Right hindlimb (tissue), 1 donor: ENCODE measurements around the gene MRPL40.
A peak's percentile ranks its signal among the peaks of the same experiment; 100 is the strongest.
"Not testable (repeated sequence)": the region's sequence is repeated elsewhere in the genome, so short reads cannot be mapped to it uniquely, and the experiment has no call there.

ENCODE experiments used
- DNase-seq: peaks from one replicate; pipeline ENCODE4 v3.0.0-alpha.2; 2018

Gene MRPL40

DNA sequence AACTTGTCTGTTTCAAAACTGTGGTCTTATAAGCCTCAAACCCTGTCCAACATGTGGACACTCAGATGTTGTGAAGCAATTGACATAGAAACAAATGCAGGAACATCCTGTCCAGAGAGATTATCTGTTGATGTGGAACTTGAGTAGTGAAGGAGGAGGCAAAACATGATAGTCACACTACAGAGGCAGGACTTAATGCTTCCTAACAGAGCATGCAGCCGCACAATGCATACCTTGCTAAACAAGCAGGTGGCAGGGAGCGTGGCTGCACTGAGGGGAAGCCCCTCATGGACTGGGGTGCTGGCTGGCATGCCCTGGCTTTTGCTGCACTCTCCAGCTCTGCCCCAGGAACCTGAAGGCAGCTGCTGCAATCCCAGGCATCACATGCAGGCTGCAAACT, 9.8 kb downstream of the MRPL40 start:
- DNase-seq, result no peak

DNA sequence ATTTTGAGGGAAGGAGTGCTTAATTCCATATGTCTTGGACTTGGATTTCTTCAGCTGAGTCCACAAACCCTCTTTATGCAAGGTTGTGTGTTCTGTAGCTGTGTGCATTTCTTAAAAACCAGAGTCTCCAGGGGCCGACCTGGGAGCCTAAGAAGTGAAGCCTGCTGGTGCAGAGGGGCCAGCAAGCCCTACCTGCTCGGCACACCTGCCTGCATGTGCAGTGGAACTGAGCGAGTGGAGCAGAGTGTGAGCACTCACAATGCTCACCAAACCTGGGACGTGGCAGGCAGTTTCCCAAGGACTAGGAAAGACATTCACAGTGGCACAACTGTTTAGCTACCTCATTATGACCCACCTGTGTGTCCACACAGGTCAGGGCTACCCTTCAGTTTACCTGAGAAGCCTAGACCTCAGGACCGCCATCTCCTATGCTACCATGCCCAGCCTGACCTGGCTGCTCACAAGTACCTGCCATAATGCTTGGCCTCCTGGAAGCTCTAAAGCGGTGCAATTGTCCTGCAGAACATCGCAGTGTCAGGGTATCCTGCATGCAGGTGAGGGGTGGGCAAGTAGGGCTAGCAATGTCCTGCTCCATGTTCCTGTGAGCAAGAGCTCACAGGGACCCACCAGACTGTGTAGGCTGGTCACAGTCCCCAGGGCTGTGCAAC, 11.3 kb downstream of the MRPL40 start:
- no peak for DNase-seq

DNA sequence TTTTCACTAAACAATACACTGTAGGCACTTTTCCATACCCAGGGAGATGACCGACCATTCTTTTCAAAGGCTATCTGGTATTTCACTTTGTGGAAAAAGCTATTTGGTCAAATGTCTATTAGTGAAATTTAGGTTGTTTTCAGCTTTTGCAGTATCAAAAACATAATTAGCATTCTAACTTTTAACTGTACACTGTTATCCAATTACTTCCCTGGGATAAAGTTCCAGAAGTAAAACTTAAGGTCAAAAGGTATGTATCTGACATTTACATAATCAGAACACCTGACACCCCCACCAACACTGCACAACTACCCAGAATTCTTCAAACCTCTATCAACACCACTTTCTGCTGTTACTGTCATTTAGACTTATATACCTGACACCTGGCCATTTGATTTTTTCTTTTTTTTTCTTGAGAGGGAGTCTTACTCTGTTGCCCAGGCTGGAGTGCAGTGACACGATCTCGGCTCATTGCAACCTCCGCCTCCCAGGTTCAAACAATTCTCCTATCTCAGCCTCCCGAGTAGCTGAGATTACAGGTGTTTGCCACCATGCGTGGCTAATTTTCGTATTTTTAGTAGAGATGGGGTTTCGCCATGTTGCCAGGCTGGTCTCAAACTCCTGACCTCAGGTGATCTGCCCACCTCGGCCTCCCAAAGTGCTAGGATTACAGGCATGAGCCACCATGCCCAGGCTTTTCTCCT, 13.1 kb downstream of the MRPL40 start:
- DNase-seq, result not testable (repeated sequence)

DNA sequence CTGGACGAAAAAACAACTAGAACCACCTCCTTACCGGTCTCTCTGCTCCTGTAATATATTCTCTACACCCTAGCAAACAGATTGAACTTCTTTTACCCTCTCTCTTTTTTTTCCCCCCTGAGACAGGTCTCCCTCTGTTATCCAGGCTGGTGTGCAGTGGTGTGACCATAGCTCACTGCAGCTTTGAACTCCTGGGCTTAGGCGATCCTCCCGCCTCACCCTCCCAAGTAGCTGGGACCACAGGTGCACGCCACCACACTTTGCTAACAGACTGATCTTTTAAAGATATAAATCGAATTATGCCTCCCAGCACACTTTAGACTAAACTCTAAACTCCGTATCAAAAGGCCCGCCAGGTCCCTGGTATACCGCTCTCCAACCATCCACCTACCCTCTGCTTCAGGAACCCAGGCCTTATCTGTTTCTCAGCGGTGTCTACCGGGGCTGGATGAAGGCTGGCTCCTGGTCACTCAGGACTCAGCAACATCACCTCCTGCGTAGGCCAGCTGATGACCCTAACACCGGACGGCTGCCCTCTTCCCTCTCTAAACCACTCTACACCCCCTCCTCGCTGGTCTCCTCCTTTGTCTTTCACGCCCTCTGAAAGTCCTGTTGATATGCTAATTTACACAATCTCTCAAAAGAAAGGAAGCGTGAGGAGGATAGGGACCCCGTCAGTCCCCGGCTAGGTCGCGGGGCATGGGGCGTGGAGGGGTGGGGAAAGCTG, 14.4 kb downstream of the MRPL40 start:
- DNase-seq, result no peak

DNA sequence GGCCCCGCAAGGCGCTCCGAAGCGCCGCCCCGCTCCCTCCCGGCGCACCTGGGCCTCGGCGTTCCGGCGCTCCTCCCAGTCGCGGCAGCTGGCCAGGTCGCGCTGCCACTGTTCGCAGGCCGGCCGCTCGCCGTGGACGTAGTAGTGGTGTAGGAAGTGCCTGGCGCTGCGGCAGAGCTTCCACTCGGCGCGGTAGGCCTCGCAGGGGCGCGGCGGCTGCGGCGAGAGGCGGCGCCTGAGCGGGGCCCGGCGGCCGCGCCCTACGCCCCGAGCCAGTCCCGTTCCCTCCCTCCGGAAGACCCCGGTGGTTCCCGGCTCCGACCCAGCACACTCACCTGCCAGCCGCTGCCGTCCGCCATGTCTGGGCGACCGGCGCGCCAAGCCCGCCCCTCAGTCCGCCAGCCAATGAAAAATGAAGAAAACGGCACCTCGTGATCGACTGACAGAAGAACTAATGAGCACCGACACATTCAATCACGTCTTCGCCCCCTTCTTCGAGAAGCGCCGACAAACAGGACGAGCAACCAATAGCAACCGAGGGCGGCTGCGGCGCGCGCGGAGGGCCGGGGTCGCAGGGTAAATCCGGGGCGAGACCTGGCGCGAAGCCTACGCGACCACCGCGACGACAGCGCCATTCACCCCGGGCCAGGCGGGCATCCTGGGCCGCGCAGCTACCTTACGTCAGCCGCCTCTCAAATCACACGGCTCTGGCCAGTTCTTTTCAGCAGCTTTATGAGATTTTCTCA, 15.2 kb downstream of the MRPL40 start, which contains the start of gene C22orf39:
Gene C22orf39 (minus strand): TSS at position 382 of the 746 bp plus-strand sequence. CDS start 23 bp downstream, at position 359.
- peak; percentile 95 for DNase-seq

DNA sequence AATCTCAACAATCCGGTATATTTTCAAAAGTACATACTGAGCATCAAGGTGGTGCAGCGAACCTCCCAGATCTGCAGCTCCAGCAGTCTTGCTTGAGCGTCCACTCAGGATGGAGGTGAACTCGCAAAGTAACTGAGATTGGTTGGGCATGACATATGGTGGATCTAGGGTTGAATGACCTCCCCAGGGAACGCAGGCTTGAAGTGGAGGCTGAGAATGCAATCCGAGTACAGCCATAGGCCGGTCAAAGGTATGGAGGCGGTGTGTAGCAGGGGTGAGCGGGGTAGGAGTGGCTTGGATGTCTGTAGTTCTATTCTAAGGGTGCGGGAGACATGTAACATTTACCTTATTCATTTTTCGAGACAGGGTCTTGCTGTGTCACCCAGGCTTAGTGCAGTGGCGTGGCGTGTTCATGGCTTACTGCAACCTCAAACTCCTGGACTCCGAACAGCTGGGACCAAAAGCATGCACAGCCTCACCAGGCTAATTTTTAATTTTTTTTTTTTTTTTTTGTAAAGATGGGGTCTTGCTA, 15.8 kb downstream of the MRPL40 start:
- DNase-seq, result peak; percentile 75

DNA sequence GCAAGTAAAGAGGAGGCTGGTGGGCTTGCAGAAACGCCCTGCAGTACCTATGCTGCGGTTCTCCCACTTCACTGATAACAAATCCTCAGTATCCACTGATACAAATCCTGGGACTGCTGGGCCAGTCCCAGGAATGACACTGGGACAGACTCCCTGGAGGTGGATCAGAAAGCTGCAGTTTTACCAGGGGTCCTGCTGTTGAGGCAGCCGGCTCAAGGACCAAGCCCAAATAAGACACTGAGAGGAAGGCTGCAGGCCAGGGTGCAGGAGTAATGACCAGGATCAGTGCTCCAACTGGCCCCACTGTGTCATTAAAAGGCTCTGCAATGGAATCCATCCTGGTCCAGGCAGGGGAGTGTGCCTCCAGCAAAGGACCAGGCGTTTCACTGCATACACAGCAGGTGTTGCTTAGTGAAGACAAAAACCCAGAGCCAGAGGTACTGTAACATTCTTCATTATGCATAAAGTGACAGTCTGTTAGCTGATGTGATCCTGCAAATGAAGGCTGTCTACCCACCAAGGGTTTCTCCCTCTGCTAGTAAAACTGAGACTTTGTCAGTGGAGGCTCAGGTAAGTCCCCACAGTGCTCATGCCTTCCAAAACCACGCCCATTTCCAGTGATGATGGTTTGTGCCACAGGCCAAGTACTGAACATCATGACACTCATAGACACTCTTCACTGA, 16.5 kb downstream of the MRPL40 start:
- DNase-seq, result no peak

DNA sequence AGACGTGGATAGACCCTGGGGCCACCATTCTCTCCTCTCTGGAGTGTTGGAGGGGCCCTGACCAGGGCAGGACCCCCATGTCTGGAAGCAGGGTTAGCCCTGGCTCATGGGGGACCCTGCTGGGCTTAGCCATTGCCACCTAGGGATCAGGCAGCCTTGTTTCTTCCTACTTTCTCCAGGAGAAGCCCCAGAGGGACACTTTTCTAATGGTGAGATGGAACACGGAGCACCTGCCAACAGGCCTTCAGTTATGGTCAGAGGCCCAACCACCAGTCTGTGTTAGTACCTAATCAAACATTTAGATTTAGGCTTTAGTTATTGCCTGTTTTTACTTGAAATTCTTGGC, 17.1 kb downstream of the MRPL40 start:
- DNase-seq, result no peak

DNA sequence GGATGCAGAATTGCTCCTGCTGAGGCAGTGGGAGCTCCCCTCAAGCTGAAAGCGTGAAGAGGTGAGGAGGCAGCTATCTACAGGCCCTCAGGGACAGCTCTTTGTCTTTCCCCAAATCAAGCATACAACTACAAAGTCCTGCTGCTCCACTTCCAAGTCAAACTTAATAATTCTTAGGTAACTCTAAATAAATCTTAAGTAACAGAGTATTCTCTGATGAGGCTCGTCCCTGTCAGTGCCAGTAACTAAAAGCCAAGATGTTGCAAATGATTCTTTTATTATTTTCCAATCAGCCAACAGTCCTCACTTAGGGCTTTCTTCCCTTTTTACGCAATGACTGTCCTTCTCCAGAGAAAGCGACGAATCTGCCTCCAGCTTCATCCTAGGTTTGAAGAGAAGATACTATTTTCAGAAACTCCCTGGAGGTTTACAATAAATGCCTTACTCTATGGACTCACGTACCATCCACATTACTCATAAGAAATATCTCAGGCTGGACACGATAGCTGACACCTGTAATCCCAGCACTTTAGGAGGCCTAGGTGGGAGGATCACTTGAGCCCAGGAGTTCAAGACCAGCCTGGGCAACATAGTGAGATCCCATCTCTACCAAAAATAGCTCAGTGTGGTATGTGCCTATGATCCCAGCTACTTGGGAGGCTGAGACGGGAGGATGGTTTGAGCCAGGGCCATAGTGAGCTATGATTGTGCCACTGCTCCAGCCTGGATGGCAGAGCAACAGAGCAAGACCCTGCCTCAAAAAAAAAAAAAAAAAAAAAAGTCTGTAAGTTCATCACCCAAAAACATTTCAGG, 18.2 kb downstream of the MRPL40 start:
- DNase-seq, result no peak

DNA sequence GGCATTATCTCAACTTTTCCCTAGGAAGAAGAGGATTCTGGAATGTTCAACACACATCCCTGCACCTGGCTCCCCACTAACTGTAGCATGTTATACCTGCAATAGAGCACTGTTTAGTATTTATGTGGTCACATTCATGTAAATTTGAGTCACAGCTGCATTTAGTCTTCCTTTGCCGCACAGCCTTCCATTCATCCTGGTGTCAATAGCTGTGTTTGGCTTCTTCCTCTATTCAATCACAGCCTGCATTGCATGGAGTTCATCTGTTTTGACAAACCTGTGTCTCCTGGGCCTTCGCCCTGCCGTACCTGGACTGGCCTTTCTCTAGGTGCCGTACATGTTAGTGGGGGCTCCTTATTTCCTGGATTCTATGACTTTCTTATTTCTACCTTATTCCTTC, 19.2 kb downstream of the MRPL40 start:
- DNase-seq, result no peak

DNA sequence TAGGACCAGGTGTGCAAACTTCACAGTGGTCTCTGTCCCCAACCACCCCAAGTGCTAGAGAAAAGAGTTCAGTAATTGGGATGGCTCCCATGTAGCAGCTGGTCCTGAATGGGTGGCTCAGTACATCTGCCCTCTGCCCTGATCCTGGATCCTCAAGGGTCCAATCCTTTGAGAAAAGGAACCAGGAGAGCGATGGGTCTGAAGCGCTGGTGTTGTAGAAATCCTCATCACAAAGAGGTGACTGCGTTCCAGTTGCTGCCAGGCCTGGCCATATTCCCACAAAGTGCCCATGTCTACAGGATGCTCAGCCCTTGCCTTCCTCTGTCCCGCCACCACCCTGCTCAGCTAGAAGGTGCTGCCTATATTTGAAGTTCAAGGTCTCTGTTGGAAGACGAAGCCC, 21.4 kb downstream of the MRPL40 start:
- no peak for DNase-seq

DNA sequence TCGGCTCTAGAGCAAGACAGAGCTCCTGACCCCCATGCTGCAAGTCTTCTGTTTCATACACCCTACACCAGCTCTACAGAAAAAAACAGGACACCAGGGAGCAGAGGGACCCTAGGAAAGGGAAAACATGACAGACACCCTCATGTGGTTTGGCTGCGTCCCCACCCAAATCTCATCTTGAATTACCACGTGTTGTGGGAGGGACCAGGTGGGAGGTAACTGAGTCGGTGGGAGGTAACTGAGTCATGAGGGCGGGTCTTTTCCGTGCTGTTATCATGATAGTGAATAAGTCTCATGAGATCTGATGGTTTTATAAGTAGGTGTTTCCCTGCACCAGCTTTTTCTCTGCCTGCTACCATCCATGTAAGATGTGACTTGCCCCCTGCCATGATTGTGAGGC, 21.8 kb downstream of the MRPL40 start:
- DNase-seq, result no peak

DNA sequence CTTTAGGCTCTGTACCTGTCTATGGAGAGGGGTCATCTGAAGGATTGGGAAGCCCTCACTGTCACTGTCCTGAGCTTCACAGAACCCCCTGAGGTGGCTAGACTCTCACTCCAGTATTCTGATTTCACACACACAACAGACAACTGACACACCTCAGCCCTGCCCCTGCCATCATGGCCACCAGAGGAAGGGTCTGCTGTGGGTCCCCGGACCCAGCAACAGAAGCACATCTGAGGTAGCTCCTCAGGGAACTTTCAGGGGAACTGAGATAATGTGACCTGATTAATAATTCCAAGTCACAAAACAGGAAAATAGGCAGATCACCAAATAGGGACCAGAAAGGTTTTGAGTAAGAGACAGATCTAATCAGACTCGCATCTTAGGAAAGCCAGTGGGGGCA, 22.7 kb downstream of the MRPL40 start:
- DNase-seq, result no peak

DNA sequence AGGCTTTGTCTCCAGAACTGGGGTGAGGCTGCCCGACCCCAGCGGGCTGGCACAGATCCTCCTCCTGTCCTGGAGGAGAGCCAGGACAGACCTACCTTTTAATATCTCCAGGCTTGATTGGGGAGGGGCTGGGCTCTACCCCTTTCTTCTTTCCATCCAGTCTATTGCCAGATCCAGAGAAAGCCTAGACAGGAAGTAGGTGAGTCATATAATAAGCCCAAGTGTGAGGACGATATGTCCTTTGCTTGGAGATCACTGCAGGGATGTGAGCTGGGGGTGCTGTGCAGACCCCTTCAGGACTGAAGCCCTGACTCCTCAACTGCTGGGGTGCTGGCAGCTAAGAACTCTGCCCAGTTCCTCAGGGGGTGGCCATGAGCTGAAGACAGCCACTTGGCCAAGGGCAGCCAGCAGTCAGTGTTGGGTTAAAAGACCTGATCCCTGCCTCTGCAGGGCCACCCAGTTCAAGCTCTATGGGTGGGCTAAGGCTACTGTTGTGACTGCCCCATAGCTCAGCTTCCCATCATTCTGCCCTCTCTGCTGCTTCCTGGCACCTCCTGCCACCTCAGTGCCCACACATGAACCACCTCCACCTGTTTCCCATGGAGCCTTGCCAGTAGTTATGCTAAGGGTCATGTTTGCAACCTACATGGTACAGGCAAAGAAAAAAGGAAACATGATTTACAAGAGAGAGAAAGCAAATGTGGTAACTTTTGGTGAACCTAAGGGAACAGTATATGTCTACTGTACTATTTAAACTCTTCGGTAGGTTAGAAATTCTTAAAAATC, 23.4 kb downstream of the MRPL40 start:
- peak; percentile 6 for DNase-seq

DNA sequence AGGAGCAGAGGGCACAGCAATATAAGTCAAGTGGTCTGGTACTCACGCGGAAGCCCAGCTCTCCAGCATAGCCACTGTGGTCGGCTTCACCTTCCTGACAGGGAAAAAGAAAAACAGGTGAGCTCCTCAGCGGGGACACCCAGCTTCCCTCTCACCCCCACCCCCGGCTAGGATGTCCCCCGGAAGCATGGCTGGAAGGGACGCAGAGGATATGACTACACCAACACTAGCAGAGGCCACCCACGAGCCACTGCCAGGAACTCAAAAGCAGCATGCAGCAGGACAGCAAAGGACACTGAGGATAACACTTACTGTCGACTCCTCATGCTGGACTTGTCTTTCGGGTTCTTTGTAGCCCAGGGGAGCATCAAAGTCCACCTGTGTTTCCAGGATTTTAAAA, 24.2 kb downstream of the MRPL40 start:
- DNase-seq, result peak; percentile 5

DNA sequence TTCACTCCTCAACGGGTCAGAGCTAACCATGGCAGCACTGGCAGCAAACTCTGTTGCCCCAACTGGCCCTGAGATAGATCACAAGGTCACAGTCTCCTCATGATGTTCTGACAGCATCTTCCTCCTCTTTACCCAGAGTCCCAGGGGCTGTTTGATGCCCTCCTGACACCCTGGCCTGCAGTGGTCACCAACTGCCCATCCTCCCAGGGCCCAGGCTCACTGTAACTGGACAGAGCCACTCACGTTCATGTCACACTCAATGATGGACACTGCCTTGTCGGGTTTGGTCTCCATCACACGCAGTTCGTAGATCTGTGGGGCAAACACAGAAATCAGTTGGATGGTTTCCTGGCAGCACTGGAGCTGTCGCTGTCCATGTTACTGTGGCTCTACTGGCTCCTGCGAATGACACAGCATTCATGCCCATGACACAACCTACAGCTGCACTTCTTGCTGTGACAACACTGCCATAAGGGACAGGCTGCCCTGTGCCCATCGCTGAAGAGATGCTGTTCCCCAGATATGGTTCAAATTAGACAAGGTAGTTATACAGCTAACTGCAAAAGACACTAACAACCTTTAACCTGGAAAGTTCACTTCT, 25.6 kb downstream of the MRPL40 start:
- no peak for DNase-seq

DNA sequence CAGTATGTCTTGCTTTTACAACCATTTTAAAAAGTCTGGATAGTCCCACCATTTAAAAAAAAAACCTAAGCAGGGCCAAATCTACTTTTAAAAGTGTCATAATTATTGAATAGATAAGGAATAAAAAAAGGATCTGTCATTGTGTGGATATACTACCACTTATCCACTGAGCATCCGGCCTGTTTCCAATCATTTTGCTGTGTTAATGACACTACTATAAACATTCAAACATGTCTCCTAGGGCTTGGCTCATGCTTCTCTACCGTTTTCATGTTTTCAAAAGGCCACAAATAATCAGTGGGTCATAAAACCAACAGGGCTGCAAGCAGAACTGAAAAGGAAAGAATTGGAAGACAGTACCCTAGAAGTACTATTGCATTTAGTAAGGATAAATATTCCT, 27.7 kb downstream of the MRPL40 start:
- DNase-seq, result no peak

DNA sequence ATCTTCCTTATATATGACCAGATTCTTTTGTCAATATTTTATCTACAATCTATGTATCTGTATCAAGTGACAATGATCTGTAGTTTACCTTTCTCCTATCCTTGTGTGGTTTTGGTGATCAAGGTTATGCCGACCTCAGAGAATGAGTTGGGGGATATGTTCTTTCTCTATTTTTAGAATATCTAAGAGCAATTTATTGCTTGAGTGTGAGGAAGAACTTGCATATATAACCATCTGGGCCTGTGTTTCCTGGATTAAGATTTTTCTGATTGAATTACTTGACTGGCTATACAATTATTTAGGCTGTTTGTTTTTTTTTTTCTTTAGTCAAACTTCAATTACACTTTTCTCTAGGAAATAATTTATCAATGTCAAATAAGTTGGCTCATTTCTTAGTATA, 29.2 kb downstream of the MRPL40 start:
- DNase-seq, result no peak

DNA sequence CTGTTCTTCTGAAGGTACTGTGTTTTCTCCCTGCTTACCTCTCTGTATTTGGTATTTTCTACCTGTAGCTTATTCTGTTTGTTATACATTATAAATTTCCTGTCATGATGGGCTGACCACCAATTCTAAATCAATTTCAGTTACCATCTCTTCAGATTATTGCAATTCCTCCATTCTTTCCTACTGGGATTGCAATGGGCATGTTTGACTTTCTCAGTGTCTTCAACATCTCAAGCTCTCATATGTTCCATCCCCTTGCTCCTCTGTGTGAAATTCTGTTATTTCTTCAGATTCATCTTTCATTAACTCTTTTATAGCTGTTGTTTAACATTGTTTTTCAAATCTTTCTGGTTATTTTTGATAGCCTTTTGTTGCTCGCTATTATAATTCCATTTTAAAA, 30.7 kb downstream of the MRPL40 start:
- DNase-seq, result no peak
